ENCODE measurements around the gene SLC38A11. TPM values are rescaled to one million over a fixed set of nuclear protein-coding genes. Genes with fewer than 3 reads are reported as not detected.

Gene SLC38A11
- total and polyA plus RNA-seq, 2 of the 8 experiments (the other 6 are each of a cell fraction or from before 2014, with no cell fraction given), result not detected

DNA sequence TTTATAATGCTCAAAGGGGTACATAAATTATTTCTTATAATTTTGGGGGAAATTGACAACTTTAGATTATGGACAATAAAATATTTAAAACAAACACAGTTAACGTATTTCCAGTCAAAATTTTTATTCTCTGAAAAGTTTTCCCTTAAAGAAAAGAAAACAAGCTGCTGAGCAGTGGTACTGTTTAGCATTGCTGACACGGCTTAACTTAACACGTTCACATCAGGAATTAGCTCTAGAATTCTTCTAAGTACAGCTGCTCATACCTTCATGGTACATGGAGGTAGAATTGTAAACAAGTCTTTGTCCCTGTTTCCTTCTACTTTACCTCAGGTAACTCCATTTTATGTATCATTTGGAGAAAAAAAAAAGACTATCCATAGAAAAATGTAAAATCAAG is 2.0 kb downstream of the SLC38A11 start:
- Histone ChIP-seq H3K23ac (ENCODE audit: insufficient read length) (no peak overlapping the region), H4K8ac (ENCODE audit: extremely low read depth, insufficient read depth, low read length) (no peak overlapping the region), H3K14ac (ENCODE audit: insufficient read length) (no peak overlapping the region), H2BK12ac (ENCODE audit: low read depth, low read length) (no peak overlapping the region), H3K79me1 (ENCODE audit: low read depth, low read length) (no peaks in the 10 kb centered on the region), H3K4ac (replicated peaks; ENCODE audit: insufficient read length, low read depth, low read length) (no peak overlapping the region), H2BK15ac (ENCODE audit: low read length) (no peak overlapping the region), H3K36me3 (ENCODE audit: control insufficient read depth in 2 of 4, insufficient read depth in 4 of 4, low read length in 3 of 4) (no peaks in the 10 kb centered on the region), H2AFZ (ENCODE audit: low read length) (no peak overlapping the region), H3K4me3 (ENCODE audit: extremely low read depth in 1 of 4, insufficient read depth in 2 of 4, low read depth in 3 of 4, low read length in 4 of 4) (no peak overlapping the region), H3K56ac (replicated peaks; ENCODE audit: insufficient read length, low read depth, low read length) (no peak overlapping the region), H2BK120ac (replicated peaks; ENCODE audit: low read depth, low read length) (no peak overlapping the region), H2BK20ac (ENCODE audit: low read length) (no peak overlapping the region), H3K23me2 (ENCODE audit: low read depth, low read length) (no peaks in the 10 kb centered on the region), H3K4me1 (replicated peaks in 1 of 4; ENCODE audit: control insufficient read depth in 3 of 4, insufficient read depth in 4 of 4, low read length in 3 of 4) (no peaks in the 10 kb centered on the region), H3K79me2 (ENCODE audit: control insufficient read depth in 1 of 2, insufficient read depth in 2 of 2, low read length in 2 of 2) (no peaks in the 10 kb centered on the region), H3K18ac (ENCODE audit: extremely low read depth, low read length) (no peak overlapping the region), H3K4me2 (ENCODE audit: insufficient read depth in 1 of 2, low read depth in 2 of 2, low read length in 2 of 2) (no peak overlapping the region), H4K20me1 (replicated peaks in 1 of 2; ENCODE audit: control insufficient read depth in 1 of 2, insufficient read depth in 2 of 2, low read length in 2 of 2) (no peaks in the 10 kb centered on the region), H3K27me3 (replicated peaks in 1 of 4; ENCODE audit: control insufficient read depth in 3 of 4, extremely low read depth in 1 of 4, insufficient read depth in 3 of 4, low read length in 3 of 4) (no peaks in the 10 kb centered on the region), H3K9ac (replicated peaks in 1 of 4; ENCODE audit: extremely low read depth in 1 of 4, low read depth in 3 of 4, low read length in 3 of 4) (no peak overlapping the region), H3K27ac (ENCODE audit: low read depth, low read length) (no peak overlapping the region), H4K5ac (ENCODE audit: insufficient read length, low read depth, low read length) (no peak overlapping the region), H2BK5ac (ENCODE audit: low read depth, low read length) (no peak overlapping the region), H3K9me3 (ENCODE audit: insufficient read depth in 2 of 2, low read depth in 1 of 2, low read length in 1 of 2) (no peaks in the 10 kb centered on the region), H4K91ac (replicated peaks; ENCODE audit: insufficient read length, low read length) (no peak overlapping the region), H2AK5ac (ENCODE audit: low read depth, low read length) (no peak overlapping the region)
- ChIA-PET POLR2A (ENCODE audit: partially characterized antibody) (no interaction called here), CTCF (ENCODE audit: partially characterized antibody) (interaction anchor here (0.7 kb wide), 1 partner anchor 1494 kb away, joined by 3 read pairs; no protein-coding TSS in a partner anchor)
- FAIRE-seq, result no peak
- 83% methylated on average over 3 of the region's 3 CpGs; no CpG with 5 or more reads in 1 of the 2 experiments for WGBS, 2 experiments (ENCODE audit: extremely low coverage in 1 of 2, insufficient coverage in 1 of 2, insufficient read length in 1 of 2, insufficient replicate concordance in 2 of 2, low coverage in 1 of 2, low lambda C conversion rate in 2 of 2, missing lambda C conversion rate in 1 of 2)
- no peak for DNase-seq (ENCODE audit: low read depth in 1 of 2, low spot score in 2 of 2)
- TF ChIP-seq NRF1 (IDR thresholded peaks at IDR 0.05; ENCODE audit: low read depth, low read length) (no peak), RBBP5 (IDR thresholded peaks at IDR 0.05; ENCODE audit: borderline replicate concordance, low read depth, low read length) (no peak), TAF1 (IDR thresholded peaks at IDR 0.05; ENCODE audit: low read depth, low read length) (no peak), YY1 (IDR thresholded peaks at IDR 0.05; ENCODE audit: low read depth, low read length) (no peak), POLR2AphosphoS5 (IDR thresholded peaks at IDR 0.05; ENCODE audit: low read depth, low read length) (no peak), KDM5A (IDR thresholded peaks at IDR 0.05; ENCODE audit: low read length) (no peak), POLR2A (IDR thresholded peaks at IDR 0.05; ENCODE audit: control extremely low read depth in 1 of 2, low read depth in 2 of 2, low read length in 2 of 2) (no peak), CTBP2 (IDR thresholded peaks at IDR 0.05; ENCODE audit: borderline replicate concordance, insufficient read depth, insufficient read length, low read length) (no peak), BRCA1 (IDR thresholded peaks at IDR 0.05; ENCODE audit: low read depth, low read length) (no peak), PHF8 (conservative IDR thresholded peaks at IDR 0.05; ENCODE audit: low read depth, low read length) (no peak), CREB1 (IDR thresholded peaks at IDR 0.05) (no peak), RAD21 (IDR thresholded peaks at IDR 0.05 in 1 of 2, conservative IDR thresholded peaks at IDR 0.05 in 1 of 2; ENCODE audit: low read depth in 2 of 2, low read length in 2 of 2) (no peak)

Measured in H1 (cell line).